ENCODE measurements around the gene STPG4.

GRCh38 chr2:47049502-47049901 lies 105.6 kb downstream of the STPG4 start:
- TF ChIP-seq CTCF (IDR thresholded peaks at IDR 0.05 in 2 of 3, conservative IDR thresholded peaks at IDR 0.05 in 1 of 3; ENCODE audit: borderline replicate concordance in 1 of 3, insufficient read depth in 1 of 3, low read depth in 2 of 3, low read length in 2 of 3) (no peak), EZH2 (IDR thresholded peaks at IDR 0.05) (no peak), REST (IDR thresholded peaks at IDR 0.05; ENCODE audit: low read depth) (no peak), JUND (IDR thresholded peaks at IDR 0.05) (no peak), MAX (IDR thresholded peaks at IDR 0.05) (no peak), SIN3A (IDR thresholded peaks at IDR 0.05; ENCODE audit: low read depth) (no peak)
